SU-DHL-6 (cell line): ENCODE results near the gene TTC39C.

ENCODE experiments used
- H2AFZ ChIP-seq: fragments of 200-600 bp; sonication (generic); 2 replicates; pipeline ENCODE4 v1.6.1; 2014; ENCODE audit warnings: low read depth, mild to moderate bottlenecking, moderate library complexity, mixed read lengths, antibody characterized with exemption, low read length; ENCODE audit not compliant: severe bottlenecking
- H3F3A ChIP-seq: fragments of 200-600 bp; shearing (Covaris generic); 2 replicates; pipeline ENCODE4 v1.6.0; 2016; ENCODE audit warnings: antibody characterized with exemption, mild to moderate bottlenecking; ENCODE audit not compliant: insufficient read depth
- H3K27ac ChIP-seq: fragments of 200-600 bp; sonication (generic); 2 replicates; pipeline ENCODE4 v1.5.1; 2016; ENCODE audit warnings: low read depth, mild to moderate bottlenecking, low read length, moderate library complexity, mixed read lengths
- H3K27me3 ChIP-seq: fragments of 200-600 bp; sonication (generic), shearing (Covaris generic); 2 replicates; pipeline ENCODE4 v1.6.0; 2014; ENCODE audit warnings: mild to moderate bottlenecking, low read length
- H3K36me3 ChIP-seq: fragments of 200-600 bp; sonication (generic); 2 replicates; pipeline ENCODE4 v1.6.1; 2014; ENCODE audit warnings: mild to moderate bottlenecking, low read length, mixed read lengths
- H3K4me2 ChIP-seq: fragments of 300-600, 200-600 bp; shearing (Covaris generic), sonication (generic); 2 replicates; pipeline ENCODE4 v1.6.0; 2014; ENCODE audit warnings: low read length, low read depth, mild to moderate bottlenecking; ENCODE audit not compliant: poor library complexity, severe bottlenecking
- H3K4me3 ChIP-seq: fragments of 200-600 bp; sonication (generic); 2 replicates; pipeline ENCODE4 v1.5.1; 2014; ENCODE audit warnings: antibody characterized with exemption, low read length, mild to moderate bottlenecking, mixed read lengths; ENCODE audit not compliant: insufficient read depth, poor library complexity, severe bottlenecking
- H3K79me2 ChIP-seq: fragments of 200-600 bp; sonication (generic); 2 replicates; pipeline ENCODE4 v1.6.1; 2014; ENCODE audit warnings: mild to moderate bottlenecking, low read length, moderate library complexity; ENCODE audit not compliant: insufficient read depth
- H3K9ac ChIP-seq: fragments of 200-600 bp; sonication (generic); 2 replicates; pipeline ENCODE4 v1.7.0; 2014; ENCODE audit warnings: mild to moderate bottlenecking, low read length
- H3K9me2 ChIP-seq: fragments of 200-600 bp; sonication (generic); replicated peaks from 2 replicates; pipeline ENCODE4 v1.6.1; 2014; ENCODE audit warnings: low read length; ENCODE audit not compliant: insufficient read depth
- H3K9me3 ChIP-seq: fragments of 200-600 bp; sonication (generic); 2 replicates; pipeline ENCODE4 v1.6.1; 2014; ENCODE audit warnings: low read length, mixed read lengths; ENCODE audit not compliant: insufficient read depth
- H4K20me1 ChIP-seq: fragments of 200-600 bp; sonication (generic); 2 replicates; pipeline ENCODE4 v1.6.1; 2014; ENCODE audit warnings: low read depth, mild to moderate bottlenecking, antibody characterized with exemption, low read length, moderate library complexity, mixed read lengths
- EZH2phosphoT487 ChIP-seq: fragments of 200-600 bp; sonication (generic), shearing (Covaris generic); conservative IDR thresholded peaks from 2 replicates; pipeline ENCODE4 v1.6.1; 2018; ENCODE audit warnings: mild to moderate bottlenecking, antibody characterized with exemption, low read length, moderate library complexity, mixed read lengths
- TF ChIP-seq, protein P1 (sequence below): fragments of 200-600 bp; sonication (generic); IDR thresholded peaks from one replicate; pipeline ENCODE4 v1.5.1; 2017; ENCODE audit warnings: antibody characterized with exemption, mild to moderate bottlenecking, low read length, moderate library complexity; ENCODE audit not compliant: insufficient read depth, poor library complexity, severe bottlenecking

Gene TTC39C

DNA sequence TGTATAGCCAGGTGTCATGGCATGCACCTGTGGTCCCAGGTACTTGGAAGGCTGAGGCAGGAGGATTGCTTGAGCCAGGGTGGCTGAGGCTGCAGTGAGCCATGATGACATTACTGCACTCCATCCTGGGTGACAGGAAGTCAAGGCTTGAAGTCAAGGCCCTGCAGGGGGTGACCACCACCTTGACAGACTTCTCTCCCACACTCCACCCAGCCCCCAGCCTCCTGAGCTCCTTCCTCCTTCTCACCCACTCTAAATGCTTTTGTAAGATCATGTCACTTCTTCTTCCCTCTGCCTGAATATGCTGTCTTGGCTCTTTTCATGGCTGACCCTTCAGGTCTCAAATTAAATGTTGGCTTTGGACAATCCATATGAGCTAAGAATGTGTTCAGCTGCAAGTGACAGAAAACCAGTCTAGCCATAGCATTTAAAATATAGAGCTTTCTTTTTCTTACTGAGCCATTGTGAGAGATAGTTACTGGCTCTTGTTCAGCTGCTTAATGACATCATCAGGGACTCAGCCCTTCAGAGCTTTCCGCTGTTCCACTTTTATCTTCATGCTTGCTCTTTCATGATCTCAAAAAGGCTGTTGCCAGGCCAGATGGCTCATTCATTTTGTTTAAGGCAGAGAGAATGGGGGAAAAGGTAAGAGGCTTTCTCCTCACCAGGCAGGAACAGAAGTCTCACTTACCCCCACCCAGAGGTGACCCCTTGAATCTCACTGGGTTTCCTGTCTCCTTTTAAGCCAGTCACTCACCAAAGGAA is 36.7 kb upstream of the TTC39C start:
- Histone ChIP-seq H3F3A (no peaks in the 10 kb centered on the region), H4K20me1 (no peaks in the 10 kb centered on the region), H3K9me2 (no peaks in the 10 kb centered on the region), H3K4me3 (no peak overlapping the region), H3K36me3 (no peaks in the 10 kb centered on the region), H2AFZ (no peak overlapping the region), H3K27ac (no peak overlapping the region), H3K9ac (no peak overlapping the region), H3K9me3 (no peaks in the 10 kb centered on the region), H3K4me2 (no peak overlapping the region), H3K27me3 (no peaks in the 10 kb centered on the region), H3K79me2 (no peaks in the 10 kb centered on the region)
- no peak for TF ChIP-seq EZH2phosphoT487
- TF ChIP-seq, protein P1, sequence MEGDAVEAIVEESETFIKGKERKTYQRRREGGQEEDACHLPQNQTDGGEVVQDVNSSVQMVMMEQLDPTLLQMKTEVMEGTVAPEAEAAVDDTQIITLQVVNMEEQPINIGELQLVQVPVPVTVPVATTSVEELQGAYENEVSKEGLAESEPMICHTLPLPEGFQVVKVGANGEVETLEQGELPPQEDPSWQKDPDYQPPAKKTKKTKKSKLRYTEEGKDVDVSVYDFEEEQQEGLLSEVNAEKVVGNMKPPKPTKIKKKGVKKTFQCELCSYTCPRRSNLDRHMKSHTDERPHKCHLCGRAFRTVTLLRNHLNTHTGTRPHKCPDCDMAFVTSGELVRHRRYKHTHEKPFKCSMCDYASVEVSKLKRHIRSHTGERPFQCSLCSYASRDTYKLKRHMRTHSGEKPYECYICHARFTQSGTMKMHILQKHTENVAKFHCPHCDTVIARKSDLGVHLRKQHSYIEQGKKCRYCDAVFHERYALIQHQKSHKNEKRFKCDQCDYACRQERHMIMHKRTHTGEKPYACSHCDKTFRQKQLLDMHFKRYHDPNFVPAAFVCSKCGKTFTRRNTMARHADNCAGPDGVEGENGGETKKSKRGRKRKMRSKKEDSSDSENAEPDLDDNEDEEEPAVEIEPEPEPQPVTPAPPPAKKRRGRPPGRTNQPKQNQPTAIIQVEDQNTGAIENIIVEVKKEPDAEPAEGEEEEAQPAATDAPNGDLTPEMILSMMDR = no peak

DNA sequence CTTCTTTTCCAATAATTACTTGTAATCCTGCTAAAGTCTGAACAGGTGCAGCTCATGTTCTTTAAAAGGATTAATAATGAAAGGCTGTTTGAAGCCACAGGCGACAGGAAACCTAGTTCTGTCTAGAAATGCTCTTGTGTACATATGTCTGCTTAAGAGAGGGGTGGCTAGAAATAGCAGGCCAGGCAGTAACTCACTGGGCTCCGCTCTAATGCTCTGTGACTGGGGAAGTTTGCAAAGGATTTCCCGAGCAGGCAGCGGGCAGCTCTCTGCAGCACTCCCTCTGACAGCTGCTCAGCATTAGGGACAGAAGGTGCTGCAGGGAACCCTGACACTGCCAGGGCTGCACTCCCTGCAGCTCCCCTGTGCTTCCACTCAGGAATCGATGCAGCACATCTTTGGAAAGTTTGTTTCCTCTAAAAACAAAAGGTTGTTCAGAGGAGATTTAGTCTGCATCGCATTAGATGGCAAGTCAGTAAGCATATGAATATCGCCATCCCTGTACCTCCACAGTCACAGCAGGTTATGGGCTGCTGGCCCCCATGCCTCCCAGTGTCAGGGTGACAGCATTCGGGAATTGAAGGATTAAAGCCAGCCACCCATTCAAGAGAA is 33.1 kb upstream of the TTC39C start:
- H3K9me2 ChIP-seq = no peaks in the 10 kb centered on the region
- H3K9me3 ChIP-seq = no peaks in the 10 kb centered on the region
- no peak overlapping the region for H2AFZ ChIP-seq
- H3F3A ChIP-seq = no peaks in the 10 kb centered on the region
- no peaks in the 10 kb centered on the region for H3K27me3 ChIP-seq
- H3K4me2 ChIP-seq = no peak overlapping the region
- no peak overlapping the region for H3K4me3 ChIP-seq
- no peaks in the 10 kb centered on the region for H3K36me3 ChIP-seq
- H3K79me2 ChIP-seq = no peaks in the 10 kb centered on the region
- TF ChIP-seq, protein P1 = no peak
- TF ChIP-seq EZH2phosphoT487 = no peak
- no peak overlapping the region for H3K9ac ChIP-seq
- H3K27ac ChIP-seq = no peak overlapping the region
- H4K20me1 ChIP-seq = no peaks in the 10 kb centered on the region

DNA sequence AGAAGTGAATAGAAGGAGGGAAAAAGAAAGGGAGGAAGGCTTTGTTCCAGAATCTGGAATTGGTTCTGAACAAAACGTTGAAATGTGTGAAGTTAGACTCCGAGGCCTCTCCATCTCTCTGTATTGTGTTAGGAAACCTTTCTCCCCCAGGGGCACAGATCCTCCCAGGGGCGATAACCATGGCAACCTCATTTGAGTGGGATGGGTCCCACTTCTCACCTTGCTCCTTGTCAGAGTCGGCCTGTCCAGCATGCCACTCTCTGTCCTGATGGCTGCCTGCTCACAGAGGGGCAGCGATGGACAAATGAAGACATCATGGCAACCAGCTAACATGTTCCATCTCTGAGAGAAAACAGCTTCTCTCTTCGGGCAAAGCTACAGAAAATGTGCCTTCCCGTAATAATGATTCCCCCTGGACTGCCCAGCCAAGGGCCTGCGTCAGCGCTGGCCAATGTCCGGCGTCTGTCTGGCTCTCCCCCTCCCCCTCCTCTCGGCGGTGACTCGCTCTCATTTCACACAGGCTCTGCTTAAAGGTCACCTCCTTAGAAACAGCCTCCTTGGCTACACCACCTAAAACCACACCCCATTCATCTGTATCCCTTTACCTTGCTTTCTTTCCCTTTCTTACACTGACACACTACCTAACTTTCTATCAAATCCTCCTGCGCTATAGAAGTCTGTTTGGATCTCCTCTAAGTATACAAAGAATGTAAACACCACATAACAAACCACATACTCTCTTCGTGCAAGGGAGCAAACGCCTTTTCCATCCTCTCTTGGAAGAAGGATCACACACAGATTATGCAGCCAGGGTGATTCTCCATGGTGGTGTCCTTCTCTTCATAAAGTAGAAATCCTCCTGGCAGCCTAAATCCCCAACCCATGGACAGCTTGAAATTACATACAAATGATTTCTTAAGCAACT is 32.1 kb upstream of the TTC39C start:
- Histone ChIP-seq H3K27me3 (no peaks in the 10 kb centered on the region), H3K9ac (no peak overlapping the region), H3K79me2 (no peaks in the 10 kb centered on the region), H3K27ac (no peak overlapping the region), H3K4me3 (no peak overlapping the region), H3K9me2 (no peaks in the 10 kb centered on the region), H3F3A (no peaks in the 10 kb centered on the region), H2AFZ (no peak overlapping the region), H3K36me3 (no peaks in the 10 kb centered on the region), H3K4me2 (no peak overlapping the region), H3K9me3 (no peaks in the 10 kb centered on the region), H4K20me1 (no peaks in the 10 kb centered on the region)
- TF ChIP-seq, protein P1 = no peak
- TF ChIP-seq EZH2phosphoT487 = no peak
